GM19468 (cell line): ENCODE results near the gene SSX5.
"Not testable (repeated sequence)": the region's sequence is repeated elsewhere in the genome, so short reads cannot be mapped to it uniquely, and the experiment has no call there.

ENCODE experiments used
- ATAC-seq: cut with Tn5 transposase; IDR thresholded peaks from one replicate; pipeline ENCODE4 v1.9.1; 2021; ENCODE audit warnings: mild to moderate bottlenecking, moderate library complexity, moderate number of reproducible peaks; ENCODE audit not compliant: unreplicated experiment; ENCODE audit errors: extremely low read depth

Gene SSX5

GRCh38 chrX:48196745-48197201 lies at the start of gene SSX5:
Gene SSX5 (minus strand): TSS chrX:48196795. CDS start chrX:48195358, 1,437 bp downstream.
- no peak for ATAC-seq

DNA sequence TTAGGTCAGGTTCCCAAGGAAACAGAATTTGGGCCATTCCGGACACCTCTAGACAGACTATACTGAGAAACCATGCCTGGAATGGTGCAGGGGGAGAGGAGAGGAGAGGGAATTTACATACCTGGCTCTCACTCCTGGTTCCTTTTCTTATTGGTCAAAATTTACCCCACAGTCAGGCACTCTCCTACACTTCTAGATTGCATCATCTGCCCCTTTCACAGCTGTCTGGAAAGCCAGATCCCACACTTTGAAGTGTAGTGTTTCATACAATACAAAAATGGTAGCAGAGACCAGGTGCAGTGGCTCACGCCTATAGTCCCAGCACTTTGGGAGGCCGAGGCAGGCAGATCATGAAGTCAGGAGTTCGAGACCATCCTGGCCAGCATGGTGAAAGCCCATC lies 27.6 kb upstream of the SSX5 start:
- ATAC-seq: not testable (repeated sequence)

DNA sequence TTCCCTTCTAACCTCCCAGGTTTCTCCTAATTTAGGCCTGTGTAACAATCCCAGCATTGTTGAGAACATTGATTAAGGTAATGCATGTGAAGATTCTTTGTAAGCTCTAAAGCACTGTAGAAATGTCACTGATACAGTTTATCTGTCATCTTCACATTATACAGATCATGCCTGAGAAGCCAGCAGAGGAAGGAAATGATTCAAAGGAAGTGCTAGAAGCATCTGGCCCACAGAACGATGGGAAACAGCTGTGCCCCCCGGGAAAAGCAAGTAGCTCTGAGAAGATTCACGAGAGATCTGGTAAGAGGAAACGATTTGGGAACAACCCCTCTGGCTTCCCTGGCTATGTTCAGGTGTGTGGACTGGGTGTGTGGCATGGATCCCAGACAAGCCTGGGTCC lies 17.7 kb upstream of the SSX5 start:
- ATAC-seq: not testable (repeated sequence)

DNA sequence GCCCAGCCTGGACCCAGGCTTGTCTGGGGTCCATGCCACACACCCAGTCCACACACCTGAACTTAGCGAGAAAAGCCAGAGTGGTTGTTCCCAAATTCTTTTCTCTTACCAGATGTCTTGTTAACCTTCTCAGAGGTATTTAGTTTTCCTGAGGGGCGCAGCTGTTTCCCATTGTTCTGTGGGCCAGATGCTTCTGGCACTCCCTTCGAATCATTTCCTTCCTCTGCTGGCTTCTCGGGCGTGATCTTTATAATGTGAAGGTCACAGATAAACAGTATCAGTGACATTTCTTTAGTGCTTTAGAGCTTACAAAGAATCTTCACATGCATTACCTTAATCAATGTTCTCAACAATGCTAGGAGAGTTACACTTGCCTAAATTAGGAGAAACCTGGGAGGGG lies 6.6 kb downstream of the SSX5 start:
- not testable (repeated sequence) for ATAC-seq

DNA sequence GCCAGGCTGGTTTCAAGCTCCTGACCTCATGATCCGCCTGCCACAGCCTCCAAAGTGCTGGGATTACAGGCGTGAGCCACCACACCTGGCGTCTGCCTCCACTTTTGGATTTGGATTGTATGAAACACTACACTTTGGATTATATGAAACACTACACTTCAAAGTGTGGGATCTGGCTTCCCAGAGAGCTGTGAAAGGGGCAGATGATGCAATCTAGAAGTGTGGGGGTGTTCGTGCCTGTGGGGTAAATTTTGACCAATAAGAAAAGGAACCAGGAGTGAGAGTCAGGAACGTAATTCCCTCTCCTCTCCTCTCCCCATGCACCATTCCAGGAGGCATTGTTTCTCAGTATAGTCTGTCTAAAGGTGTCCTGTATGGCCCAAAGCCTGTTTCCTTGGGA lies 14.7 kb downstream of the SSX5 start:
- not testable (repeated sequence) for ATAC-seq

GRCh38 chrX:48180811-48181210 lies 15.8 kb downstream of the SSX5 start:
- ATAC-seq: no peak

- ATAC-seq: no peak
Observed at GRCh38 chrX:48179691-48180090, 16.9 kb downstream of the SSX5 start.

DNA sequence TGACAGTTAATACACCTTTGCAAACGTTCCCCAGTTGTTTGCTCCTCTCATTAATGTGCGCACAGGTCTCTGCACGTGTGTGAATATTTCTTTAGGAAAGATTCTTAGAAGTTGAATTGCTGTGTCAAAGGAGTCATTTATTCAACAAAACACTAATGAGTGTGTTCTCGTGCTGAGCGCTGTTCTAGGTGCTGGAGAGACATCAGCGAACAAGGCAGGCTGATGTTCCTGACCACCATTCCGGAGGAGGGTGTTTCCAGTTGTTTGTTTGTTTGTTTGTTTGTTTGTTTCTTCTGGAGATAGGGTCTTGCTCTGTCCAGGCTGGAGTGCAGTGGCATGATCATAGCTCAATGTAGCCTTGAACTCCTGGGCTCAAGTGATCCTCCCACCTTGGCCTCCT lies 30.3 kb downstream of the SSX5 start:
- ATAC-seq: not testable (repeated sequence)

DNA sequence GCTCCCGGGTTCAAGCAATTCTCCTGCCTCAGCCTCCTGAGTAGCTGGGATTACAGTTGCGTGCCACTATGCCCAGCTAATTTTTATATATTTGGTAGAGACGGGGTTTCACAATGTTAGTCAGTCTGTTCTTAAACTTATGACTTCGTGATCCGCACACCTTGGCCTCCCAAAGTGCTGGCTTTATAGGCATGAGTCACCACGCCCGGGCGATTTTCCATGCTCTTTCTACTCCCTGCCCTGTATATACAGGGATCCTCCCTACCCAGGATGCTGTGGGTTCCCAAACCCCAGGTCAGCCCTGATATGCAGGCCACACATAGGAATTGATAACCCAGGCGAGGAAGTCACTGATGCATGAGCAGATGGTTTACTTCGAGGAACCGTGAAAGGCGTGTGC lies 31.4 kb downstream of the SSX5 start:
- ATAC-seq: no peak

- ATAC-seq: no peak
Observed at GRCh38 chrX:48156014-48156413, 40.6 kb downstream of the SSX5 start.

DNA sequence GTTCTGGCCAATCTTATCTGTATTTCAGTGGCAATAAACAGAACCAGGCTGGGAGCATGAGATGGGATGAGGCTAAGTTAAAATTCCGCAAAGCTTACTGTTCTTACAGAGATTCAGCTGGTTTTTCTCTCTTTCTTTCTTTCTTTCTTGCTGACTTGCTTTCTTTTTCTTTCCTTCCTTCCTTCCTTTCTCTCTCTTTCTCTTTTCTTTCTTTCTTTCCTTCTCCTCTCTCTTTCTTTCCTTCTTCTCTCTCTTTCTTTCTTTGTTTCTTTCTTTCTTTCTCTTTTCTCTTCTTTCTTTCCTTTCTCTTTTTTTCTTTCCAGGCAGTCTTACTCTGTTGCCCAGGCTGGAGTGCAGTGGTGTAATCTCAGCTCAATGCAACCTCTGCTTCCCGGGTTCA lies 41.8 kb downstream of the SSX5 start:
- no peak for ATAC-seq

DNA sequence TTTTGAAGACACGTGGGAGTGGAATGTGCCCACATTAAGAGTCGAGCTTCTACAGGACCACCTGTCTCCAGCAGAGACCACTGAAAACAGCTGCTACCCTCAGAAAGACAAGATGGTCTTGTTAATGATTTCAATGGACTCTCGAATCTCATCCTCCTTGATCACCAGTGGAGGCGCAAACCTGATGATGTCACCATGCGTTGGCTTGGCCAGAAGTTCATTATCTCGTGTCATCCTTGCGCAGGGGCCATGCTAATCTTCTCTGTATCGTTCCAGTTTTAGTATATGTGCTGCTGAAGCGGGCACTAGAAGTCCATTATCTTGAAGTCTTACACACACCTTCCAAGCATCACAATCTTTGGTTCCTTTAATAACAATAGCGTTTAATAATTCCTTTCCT lies 42.8 kb downstream of the SSX5 start:
- ATAC-seq: no peak

- ATAC-seq: not testable (repeated sequence)
Observed at GRCh38 chrX:48142697-48143096, 53.9 kb downstream of the SSX5 start.

GRCh38 chrX:48141810-48142508 lies 54.6 kb downstream of the SSX5 start:
- ATAC-seq: not testable (repeated sequence)

DNA sequence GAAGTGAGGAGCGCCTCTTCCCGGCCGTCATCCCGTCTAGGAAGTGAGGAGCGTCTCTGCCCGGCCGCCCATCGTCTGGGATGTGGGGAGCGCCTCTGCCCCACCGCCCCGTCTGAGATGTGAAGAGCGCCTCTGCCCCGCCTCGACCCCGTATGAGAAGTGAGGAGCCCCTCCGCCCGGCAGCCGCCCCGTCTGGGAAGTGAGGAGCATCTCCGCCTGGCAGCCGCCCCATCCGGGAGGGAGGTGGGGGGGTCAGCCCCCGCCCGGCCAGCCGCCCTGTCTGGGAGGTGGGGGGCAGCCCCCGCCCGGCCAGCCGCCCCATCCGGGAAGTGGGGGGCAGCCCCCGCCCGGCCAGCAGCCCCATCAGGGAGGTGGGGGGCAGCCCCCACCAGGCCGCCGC lies 57.5 kb downstream of the SSX5 start:
- ATAC-seq: not testable (repeated sequence)
